ENCODE data around the gene ZMYM4.

DNA sequence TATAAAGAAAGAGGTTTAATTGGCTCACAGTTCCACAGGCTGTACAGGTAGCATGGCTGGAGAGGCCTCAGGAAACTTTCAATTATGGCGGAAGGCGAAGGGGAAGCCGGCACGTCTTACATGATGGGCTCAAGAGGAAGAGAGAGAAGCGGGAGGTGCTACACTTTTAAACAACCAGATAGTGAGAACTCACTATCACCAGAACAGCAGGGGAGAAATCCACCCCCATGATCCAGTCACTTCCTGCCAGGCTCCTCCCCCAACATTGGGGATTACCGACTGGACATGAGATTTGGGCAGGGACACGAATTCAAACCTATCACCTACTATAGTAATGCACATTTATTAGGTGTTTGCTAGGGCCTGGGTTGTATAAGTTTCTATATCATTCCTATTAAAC, 117.8 kb downstream of the ZMYM4 start:
- TF ChIP-seq EZH2 (IDR thresholded peaks at IDR 0.05; ENCODE audit: borderline replicate concordance, insufficient read depth, low read length, poor library complexity, severe bottlenecking) (no peak), CTCF (IDR thresholded peaks at IDR 0.05; ENCODE audit: poor library complexity, severe bottlenecking) (no peak), POLR2AphosphoS5 (IDR thresholded peaks at IDR 0.05) (no peak), EP300 (conservative IDR thresholded peaks at IDR 0.05; ENCODE audit: poor library complexity, severe bottlenecking) (no peak), SMC3 (conservative IDR thresholded peaks at IDR 0.05; ENCODE audit: poor library complexity) (no peak), RAD21 (conservative IDR thresholded peaks at IDR 0.05) (no peak), MXI1 (conservative IDR thresholded peaks at IDR 0.05; ENCODE audit: poor library complexity, severe bottlenecking) (no peak)
- TF ChIP-seq, protein P1, sequence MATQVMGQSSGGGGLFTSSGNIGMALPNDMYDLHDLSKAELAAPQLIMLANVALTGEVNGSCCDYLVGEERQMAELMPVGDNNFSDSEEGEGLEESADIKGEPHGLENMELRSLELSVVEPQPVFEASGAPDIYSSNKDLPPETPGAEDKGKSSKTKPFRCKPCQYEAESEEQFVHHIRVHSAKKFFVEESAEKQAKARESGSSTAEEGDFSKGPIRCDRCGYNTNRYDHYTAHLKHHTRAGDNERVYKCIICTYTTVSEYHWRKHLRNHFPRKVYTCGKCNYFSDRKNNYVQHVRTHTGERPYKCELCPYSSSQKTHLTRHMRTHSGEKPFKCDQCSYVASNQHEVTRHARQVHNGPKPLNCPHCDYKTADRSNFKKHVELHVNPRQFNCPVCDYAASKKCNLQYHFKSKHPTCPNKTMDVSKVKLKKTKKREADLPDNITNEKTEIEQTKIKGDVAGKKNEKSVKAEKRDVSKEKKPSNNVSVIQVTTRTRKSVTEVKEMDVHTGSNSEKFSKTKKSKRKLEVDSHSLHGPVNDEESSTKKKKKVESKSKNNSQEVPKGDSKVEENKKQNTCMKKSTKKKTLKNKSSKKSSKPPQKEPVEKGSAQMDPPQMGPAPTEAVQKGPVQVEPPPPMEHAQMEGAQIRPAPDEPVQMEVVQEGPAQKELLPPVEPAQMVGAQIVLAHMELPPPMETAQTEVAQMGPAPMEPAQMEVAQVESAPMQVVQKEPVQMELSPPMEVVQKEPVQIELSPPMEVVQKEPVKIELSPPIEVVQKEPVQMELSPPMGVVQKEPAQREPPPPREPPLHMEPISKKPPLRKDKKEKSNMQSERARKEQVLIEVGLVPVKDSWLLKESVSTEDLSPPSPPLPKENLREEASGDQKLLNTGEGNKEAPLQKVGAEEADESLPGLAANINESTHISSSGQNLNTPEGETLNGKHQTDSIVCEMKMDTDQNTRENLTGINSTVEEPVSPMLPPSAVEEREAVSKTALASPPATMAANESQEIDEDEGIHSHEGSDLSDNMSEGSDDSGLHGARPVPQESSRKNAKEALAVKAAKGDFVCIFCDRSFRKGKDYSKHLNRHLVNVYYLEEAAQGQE (IDR thresholded peaks at IDR 0.05; ENCODE audit: borderline replicate concordance), result no peak

Measured in neural cell (in vitro differentiated cells).